A673 (cell line): ENCODE results near the gene KDM3B.

Experiments used
- EZH2 ChIP-seq: fragments of 200-600 bp; sonication (generic); IDR thresholded peaks from 2 replicates; pipeline ENCODE4 v1.6.1; 2017; ENCODE audit warnings: borderline replicate concordance, low read depth, mild to moderate bottlenecking, mixed read lengths, antibody characterized with exemption, low read length; ENCODE audit not compliant: poor library complexity, severe bottlenecking
- TF ChIP-seq, protein P1 (sequence below): fragments of 300-800, 200-600 bp; sonication (generic); conservative IDR thresholded peaks from 2 replicates; pipeline ENCODE4 v1.5.1; 2017; ENCODE audit warnings: low read depth, mild to moderate bottlenecking, antibody characterized with exemption, low read length, moderate library complexity, mixed read lengths

DNA sequence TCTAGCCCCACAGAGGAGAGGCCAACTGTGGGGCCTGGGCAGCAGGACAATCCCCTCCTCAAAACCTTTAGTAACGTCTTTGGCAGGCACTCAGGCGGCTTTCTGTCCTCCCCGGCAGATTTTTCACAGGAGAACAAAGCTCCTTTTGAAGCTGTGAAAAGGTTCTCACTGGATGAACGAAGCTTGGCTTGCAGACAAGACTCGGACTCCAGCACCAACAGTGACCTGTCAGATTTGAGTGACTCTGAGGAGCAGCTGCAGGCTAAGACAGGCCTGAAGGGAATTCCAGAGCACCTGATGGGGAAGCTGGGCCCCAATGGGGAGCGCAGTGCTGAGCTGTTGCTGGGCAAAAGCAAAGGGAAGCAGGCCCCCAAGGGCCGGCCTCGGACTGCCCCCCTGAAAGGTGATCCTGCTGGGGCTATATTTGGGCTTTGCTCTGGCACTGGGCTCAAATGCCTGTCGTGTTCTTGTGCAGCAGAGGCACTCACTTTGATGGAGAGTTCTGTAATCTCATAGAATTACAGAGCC lies 39.4 kb downstream of the KDM3B start:
- TF ChIP-seq, protein P1, sequence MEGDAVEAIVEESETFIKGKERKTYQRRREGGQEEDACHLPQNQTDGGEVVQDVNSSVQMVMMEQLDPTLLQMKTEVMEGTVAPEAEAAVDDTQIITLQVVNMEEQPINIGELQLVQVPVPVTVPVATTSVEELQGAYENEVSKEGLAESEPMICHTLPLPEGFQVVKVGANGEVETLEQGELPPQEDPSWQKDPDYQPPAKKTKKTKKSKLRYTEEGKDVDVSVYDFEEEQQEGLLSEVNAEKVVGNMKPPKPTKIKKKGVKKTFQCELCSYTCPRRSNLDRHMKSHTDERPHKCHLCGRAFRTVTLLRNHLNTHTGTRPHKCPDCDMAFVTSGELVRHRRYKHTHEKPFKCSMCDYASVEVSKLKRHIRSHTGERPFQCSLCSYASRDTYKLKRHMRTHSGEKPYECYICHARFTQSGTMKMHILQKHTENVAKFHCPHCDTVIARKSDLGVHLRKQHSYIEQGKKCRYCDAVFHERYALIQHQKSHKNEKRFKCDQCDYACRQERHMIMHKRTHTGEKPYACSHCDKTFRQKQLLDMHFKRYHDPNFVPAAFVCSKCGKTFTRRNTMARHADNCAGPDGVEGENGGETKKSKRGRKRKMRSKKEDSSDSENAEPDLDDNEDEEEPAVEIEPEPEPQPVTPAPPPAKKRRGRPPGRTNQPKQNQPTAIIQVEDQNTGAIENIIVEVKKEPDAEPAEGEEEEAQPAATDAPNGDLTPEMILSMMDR, result no peak
- no peak for TF ChIP-seq EZH2
